Sigmoid colon (tissue), 7 donors: ENCODE data around the gene SDHC. TPM values are rescaled to one million over a fixed set of nuclear protein-coding genes. Genes with fewer than 3 reads are reported as not detected.
A peak's percentile ranks its signal among the peaks of the same experiment; 100 is the strongest.

Experiments used
- DNase-seq: peaks from one replicate; pipeline ENCODE4 v3.0.0-alpha.2; 2019
- H3K27ac ChIP-seq, 4 donors: fragments of 200-600 bp; sonication (generic); one replicate each; pipeline ENCODE4 v1.5.1; 2016 to 2019; ENCODE audit warnings: mild to moderate bottlenecking in 1 of 4
- H3K27me3 ChIP-seq, 3 donors: fragments of 200-600 bp; sonication (generic); one replicate each; pipeline ENCODE4 v1.5.1; 2019; ENCODE audit warnings: mild to moderate bottlenecking in 1 of 3
- H3K36me3 ChIP-seq, 4 donors: fragments of 200-600 bp; sonication (generic); one replicate each; pipeline ENCODE4 v1.5.1; 2016 to 2019
- H3K4me1 ChIP-seq, 4 donors: fragments of 200-600 bp; sonication (generic); one replicate each; pipeline ENCODE4 v1.5.1; 2017 to 2019
- H3K4me3 ChIP-seq, 4 donors: fragments of 200-600 bp; sonication (generic); one replicate each; pipeline ENCODE4 v1.5.1; 2017 to 2019; ENCODE audit warnings: mild to moderate bottlenecking in 2 of 4, moderate library complexity in 1 of 4
- H3K9me3 ChIP-seq, 4 donors: fragments of 200-600 bp in 3 of 4; sonication (generic) in 3 of 4; one replicate each; pipeline versions ENCODE4 v1.5.1 to v1.6.1; 2013 to 2019
- EP300 ChIP-seq, 4 donors: sonication (generic); formaldehyde crosslinking; IDR thresholded peaks; one replicate each; pipeline ENCODE4 v1.6.1; 2017; ENCODE audit warnings: antibody characterized with exemption in 4 of 4
- POLR2A ChIP-seq, 2 donors: fragments of 450-650 bp; IDR thresholded peaks; one replicate each; pipeline ENCODE4 v1.6.1; 2016; ENCODE audit warnings: antibody characterized with exemption in 2 of 2, mild to moderate bottlenecking in 2 of 2, moderate library complexity in 2 of 2
- POLR2AphosphoS5 ChIP-seq, 4 donors: sonication (generic); formaldehyde crosslinking; IDR thresholded peaks; one replicate each; pipeline ENCODE4 v1.6.1; 2017; ENCODE audit warnings: antibody characterized with exemption in 4 of 4
- WGBS, 2 donors: extraction: QIAGEN DNeasy Blood & Tissue Kit; methylation state at CpG; one replicate each; pipeline ENCODE4 v1.1.7; 2013; 5-methylcytosine and 5-hydroxymethylcytosine counted together
- intact Hi-C: fragments of 100-400 bp; cut with DNase I; formaldehyde crosslinking; loops from one replicate; pipeline ENCODE4 v1.15.1; 2023
- polyA plus RNA-seq, 3 donors: library from polyadenylated mRNA; stranded (reverse); fragments of 200-250 nt; gene quantifications; one replicate each; pipeline ENCODE4 v1.2.3, GENCODE V29; 2013
- total RNA-seq, 4 donors: library from RNA; depleted of rRNA; stranded (reverse); fragments of >200 nt; gene quantifications; one replicate each; pipeline ENCODE4 v1.1.0, GENCODE V29; 2016
- TF ChIP-seq, protein P1 (sequence below), 4 experiments: fragments of 450-650 bp in 3 of 4; fragments of 200-600 bp in 1 of 4; IDR thresholded peaks; one replicate each; pipeline ENCODE4 v1.5.1; 2016 to 2019; ENCODE audit warnings: antibody characterized with exemption in 4 of 4, mild to moderate bottlenecking in 3 of 4, moderate library complexity in 2 of 4
- donor health status: healthy with polysubstance abuse.
- donor health status: Bipolar disorder and iron deficiency.
- donor health status: healthy.

SDHC gene
- total and polyA plus RNA-seq, 7 donors: 21.2 to 371 (median 83.5) TPM

DNA sequence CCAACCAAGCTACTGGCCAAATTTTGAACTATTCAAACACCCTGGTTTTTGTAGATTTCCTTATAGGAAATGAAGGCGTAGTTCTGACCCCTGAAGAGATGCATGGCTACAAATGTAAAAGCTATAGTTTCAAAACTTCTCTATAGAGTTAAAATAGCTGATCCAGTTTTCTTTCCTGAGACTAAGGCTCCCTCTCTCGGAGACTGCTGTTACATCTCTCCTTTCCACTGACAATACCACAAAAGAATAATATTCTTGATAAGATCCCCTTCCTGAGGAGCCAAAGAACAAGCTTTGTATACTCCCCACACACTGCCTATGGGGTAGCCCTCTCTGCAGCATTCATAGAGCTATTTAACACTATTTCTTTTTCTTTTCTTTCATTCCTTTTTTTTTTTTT, 60.2 kb downstream of the SDHC start:
- 55 to 62% methylated on average over 2 of the region's 2 CpGs for WGBS, 2 donors
- H3K9me3 ChIP-seq: no peaks in the 10 kb centered on the region
- no peak for DNase-seq
- TF ChIP-seq POLR2AphosphoS5 (IDR thresholded peaks at IDR 0.05) (no peak), EP300 (IDR thresholded peaks at IDR 0.05) (no peak), POLR2A (IDR thresholded peaks at IDR 0.05) (no peak)
- TF ChIP-seq, protein P1, sequence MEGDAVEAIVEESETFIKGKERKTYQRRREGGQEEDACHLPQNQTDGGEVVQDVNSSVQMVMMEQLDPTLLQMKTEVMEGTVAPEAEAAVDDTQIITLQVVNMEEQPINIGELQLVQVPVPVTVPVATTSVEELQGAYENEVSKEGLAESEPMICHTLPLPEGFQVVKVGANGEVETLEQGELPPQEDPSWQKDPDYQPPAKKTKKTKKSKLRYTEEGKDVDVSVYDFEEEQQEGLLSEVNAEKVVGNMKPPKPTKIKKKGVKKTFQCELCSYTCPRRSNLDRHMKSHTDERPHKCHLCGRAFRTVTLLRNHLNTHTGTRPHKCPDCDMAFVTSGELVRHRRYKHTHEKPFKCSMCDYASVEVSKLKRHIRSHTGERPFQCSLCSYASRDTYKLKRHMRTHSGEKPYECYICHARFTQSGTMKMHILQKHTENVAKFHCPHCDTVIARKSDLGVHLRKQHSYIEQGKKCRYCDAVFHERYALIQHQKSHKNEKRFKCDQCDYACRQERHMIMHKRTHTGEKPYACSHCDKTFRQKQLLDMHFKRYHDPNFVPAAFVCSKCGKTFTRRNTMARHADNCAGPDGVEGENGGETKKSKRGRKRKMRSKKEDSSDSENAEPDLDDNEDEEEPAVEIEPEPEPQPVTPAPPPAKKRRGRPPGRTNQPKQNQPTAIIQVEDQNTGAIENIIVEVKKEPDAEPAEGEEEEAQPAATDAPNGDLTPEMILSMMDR (IDR thresholded peaks at IDR 0.05): no peak
- no peak overlapping the region for H3K27ac ChIP-seq
- no peaks in the 10 kb centered on the region for H3K4me1 ChIP-seq
- no peaks in the 10 kb centered on the region for H3K27me3 ChIP-seq
- intact Hi-C loops: no loop called here
- no peaks in the 10 kb centered on the region for H3K36me3 ChIP-seq
- H3K4me3 ChIP-seq: no peak overlapping the region

DNA sequence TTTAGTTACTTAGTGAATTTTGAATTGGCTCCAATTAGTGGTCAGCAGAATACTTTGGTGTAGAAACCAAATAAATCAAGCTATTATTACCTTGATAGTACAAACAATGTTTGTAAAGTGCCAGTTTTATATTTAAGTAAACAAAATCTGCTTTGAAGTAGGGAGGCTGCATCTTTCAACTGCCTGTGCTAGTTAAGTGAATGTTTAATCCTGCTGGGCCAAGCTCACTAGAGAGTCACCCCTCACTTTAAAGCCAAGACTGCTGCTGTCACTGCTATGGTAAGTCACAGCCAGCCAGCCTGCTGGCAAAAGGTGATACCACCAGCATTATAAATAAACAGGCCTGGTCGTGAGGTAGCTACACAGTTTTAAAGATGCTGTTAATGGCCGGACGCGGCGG, 63.8 kb downstream of the SDHC start:
- Histone ChIP-seq H3K36me3 (no peaks in the 10 kb centered on the region), H3K9me3 (no peaks in the 10 kb centered on the region), H3K4me3 (no peak overlapping the region), H3K4me1 (peaks cover 0 to 16% (median 9%) of the 10 kb centered on the region in 4 donors), H3K27ac (no peak overlapping the region), H3K27me3 (no peaks in the 10 kb centered on the region)
- WGBS, 2 donors: 82 to 87% methylated on average over 5 of the region's 5 CpGs
- DNase-seq: no peak
- TF ChIP-seq, protein P1 (IDR thresholded peaks at IDR 0.05): no peak
- TF ChIP-seq POLR2AphosphoS5 (IDR thresholded peaks at IDR 0.05) (no peak), EP300 (IDR thresholded peaks at IDR 0.05) (no peak), POLR2A (IDR thresholded peaks at IDR 0.05) (no peak)
- intact Hi-C loops: no loop called here

DNA sequence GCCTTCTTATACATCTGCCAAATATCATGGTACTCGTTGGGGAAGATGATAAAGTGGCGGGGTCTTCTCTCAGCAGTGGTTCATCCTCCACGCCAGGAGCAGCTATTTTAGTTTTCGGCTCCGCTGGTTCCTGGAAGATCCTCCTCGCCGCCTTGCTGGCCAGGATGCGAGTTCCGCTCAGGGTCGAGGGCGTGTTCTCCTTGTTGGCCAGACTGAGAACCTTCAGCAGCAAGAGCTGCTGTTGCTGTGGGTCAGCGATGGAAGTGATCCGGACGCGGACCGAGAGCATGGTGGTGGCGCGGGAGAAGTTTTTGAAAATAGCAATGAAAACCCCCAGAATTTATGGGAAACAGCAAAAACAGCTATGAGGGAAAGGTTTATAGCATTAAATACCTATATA, 64.9 kb downstream of the SDHC start:
- no peak for DNase-seq
- no peaks in the 10 kb centered on the region for H3K27me3 ChIP-seq

DNA sequence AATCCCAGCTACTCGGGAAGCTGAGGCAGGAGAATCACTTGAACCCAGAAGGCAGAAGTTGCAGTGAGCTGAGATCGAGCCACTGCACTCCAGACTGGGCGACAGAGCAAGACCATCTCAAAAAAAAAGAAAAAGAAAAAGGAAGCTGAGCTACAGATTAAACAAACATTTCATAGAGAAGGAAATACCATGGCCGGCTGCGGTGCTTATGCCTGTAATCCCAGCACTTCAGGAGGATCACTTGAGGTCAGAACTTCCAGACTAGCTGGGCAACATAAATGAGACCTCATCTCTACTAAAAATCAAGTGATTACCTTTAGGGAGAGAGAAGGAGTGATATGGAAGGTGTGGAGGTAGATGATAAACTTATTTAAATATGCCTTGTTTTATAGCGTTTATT, 67.5 kb downstream of the SDHC start:
- no peak for DNase-seq
- H3K36me3 ChIP-seq: no peaks in the 10 kb centered on the region
- no peaks in the 10 kb centered on the region for H3K9me3 ChIP-seq
- WGBS, 2 donors: 35 to 49% methylated on average over 6 of the region's 6 CpGs
- no peak overlapping the region for H3K4me3 ChIP-seq
- peaks cover 0 to 16% (median 9%) of the 10 kb centered on the region in 4 donors for H3K4me1 ChIP-seq
- intact Hi-C loops: loop anchor here (2.0 to 5.0 kb wide), 2 partner anchors 69 to 155 kb away; partner anchors contain the start of genes SDHC and TOMM40L
- H3K27me3 ChIP-seq: no peaks in the 10 kb centered on the region
- no peak for TF ChIP-seq POLR2AphosphoS5 (IDR thresholded peaks at IDR 0.05)
- TF ChIP-seq, protein P1 (IDR thresholded peaks at IDR 0.05): no peak
- TF ChIP-seq EP300 (IDR thresholded peaks at IDR 0.05): no peak
- TF ChIP-seq POLR2A (IDR thresholded peaks at IDR 0.05): no peak
- H3K27ac ChIP-seq: peak overlapping the region; percentile 51 to 81 (median 65)

More for the DNA sequence above, 64.9 kb downstream of the SDHC start:
- TF ChIP-seq, protein P1 (IDR thresholded peaks at IDR 0.05): no peak
- TF ChIP-seq EP300 (IDR thresholded peaks at IDR 0.05): no peak
- no peak for TF ChIP-seq POLR2A (IDR thresholded peaks at IDR 0.05)
- no peak for TF ChIP-seq POLR2AphosphoS5 (IDR thresholded peaks at IDR 0.05)
- no peak overlapping the region for H3K4me3 ChIP-seq
- H3K27ac ChIP-seq: no peak overlapping the region
- intact Hi-C loops: no loop called here
- peaks cover 0 to 16% (median 9%) of the 10 kb centered on the region in 4 donors for H3K4me1 ChIP-seq
- H3K36me3 ChIP-seq: no peaks in the 10 kb centered on the region
- WGBS, 2 donors: 91 to 93% methylated on average over 18 of the region's 18 CpGs
- no peaks in the 10 kb centered on the region for H3K9me3 ChIP-seq
